Activated naive CD4-positive, alpha-beta T cell treated with anti-CD3 and anti-CD28 coated beads, Interleukin-2, amount 50 U/mL, for 24 hours (primary cell): Measurements from ENCODE around the gene CTSA.

ENCODE experiments used
- H3K27ac Mint-ChIP-seq: one replicate; pipeline ENCODE4 v1.8.0; 2021; ENCODE audit warnings: mild to moderate bottlenecking, mixed read lengths
- H3K27me3 Mint-ChIP-seq: one replicate; pipeline ENCODE4 v1.8.0; 2021; ENCODE audit warnings: mixed read lengths
- H3K36me3 Mint-ChIP-seq: one replicate; pipeline ENCODE4 v1.8.0; 2021; ENCODE audit warnings: mixed read lengths
- H3K4me1 Mint-ChIP-seq: one replicate; pipeline ENCODE4 v1.8.0; 2021; ENCODE audit warnings: mixed read lengths
- H3K4me3 Mint-ChIP-seq: one replicate; pipeline ENCODE4 v1.8.0; 2021; ENCODE audit warnings: mild to moderate bottlenecking, mixed read lengths
- H3K9me3 Mint-ChIP-seq: one replicate; pipeline ENCODE4 v1.8.0; 2021; ENCODE audit warnings: mixed read lengths

The CTSA gene

DNA sequence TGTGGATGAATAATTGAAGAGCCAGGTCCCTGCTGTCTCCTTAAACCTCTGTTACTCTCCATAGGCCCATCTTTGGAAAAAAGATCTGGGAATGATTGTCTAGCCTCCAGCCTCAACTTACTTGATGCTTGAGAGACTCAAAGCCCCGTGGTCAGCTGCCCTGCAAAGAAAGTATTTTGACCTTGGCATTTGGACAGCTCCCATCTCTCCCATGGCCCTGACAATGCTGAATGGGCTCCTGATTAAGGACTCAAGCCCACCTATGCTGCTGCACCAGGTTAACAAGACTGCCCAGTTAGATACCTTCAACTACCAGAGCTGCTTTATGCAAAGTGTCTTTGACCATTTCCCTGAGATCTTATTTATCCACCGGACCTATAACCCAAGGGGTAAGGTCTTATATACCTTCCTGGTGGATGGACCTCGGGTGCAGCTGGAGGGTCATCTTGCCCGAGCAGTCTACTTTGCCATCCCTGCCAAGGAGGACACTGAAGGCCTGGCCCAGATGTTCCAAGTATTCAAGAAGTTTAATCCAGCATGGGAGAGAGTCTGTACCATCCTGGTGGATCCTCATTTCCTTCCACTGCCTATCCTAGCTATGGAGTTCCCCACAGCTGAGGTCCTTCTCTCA lies 8.6 kb upstream of the CTSA start:
- H3K27ac Mint-ChIP-seq: peak overlapping the region; percentile 81
- peaks cover 12% of the 10 kb centered on the region for H3K36me3 Mint-ChIP-seq
- peaks cover 49% of the 10 kb centered on the region for H3K4me1 Mint-ChIP-seq
- H3K4me3 Mint-ChIP-seq: peak overlapping the region; percentile 84
- no peaks in the 10 kb centered on the region for H3K9me3 Mint-ChIP-seq
- H3K27me3 Mint-ChIP-seq: no peaks in the 10 kb centered on the region

DNA sequence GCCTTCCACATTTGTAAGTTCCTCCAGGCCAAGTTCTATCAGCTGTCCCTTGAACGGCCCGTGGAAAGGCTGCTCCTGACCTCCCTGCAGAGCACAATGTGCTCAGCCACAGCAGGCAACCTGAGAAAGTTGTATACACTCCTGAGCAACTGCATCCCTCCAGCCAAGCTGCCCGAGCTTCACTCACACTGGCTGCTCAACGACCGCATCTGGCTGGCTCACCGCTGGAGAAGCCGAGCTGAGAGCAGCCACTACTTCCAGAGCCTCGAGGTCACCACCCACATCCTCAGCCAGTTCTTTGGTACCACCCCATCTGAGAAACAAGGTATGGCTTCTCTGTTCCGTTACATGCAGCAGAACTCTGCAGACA lies 8.1 kb upstream of the CTSA start:
- no peaks in the 10 kb centered on the region for H3K9me3 Mint-ChIP-seq
- H3K36me3 Mint-ChIP-seq: peaks cover 14% of the 10 kb centered on the region
- peak overlapping the region; percentile 55 for H3K4me3 Mint-ChIP-seq
- peak overlapping the region; percentile 81 for H3K27ac Mint-ChIP-seq
- H3K4me1 Mint-ChIP-seq: peaks cover 51% of the 10 kb centered on the region
- no peaks in the 10 kb centered on the region for H3K27me3 Mint-ChIP-seq

DNA sequence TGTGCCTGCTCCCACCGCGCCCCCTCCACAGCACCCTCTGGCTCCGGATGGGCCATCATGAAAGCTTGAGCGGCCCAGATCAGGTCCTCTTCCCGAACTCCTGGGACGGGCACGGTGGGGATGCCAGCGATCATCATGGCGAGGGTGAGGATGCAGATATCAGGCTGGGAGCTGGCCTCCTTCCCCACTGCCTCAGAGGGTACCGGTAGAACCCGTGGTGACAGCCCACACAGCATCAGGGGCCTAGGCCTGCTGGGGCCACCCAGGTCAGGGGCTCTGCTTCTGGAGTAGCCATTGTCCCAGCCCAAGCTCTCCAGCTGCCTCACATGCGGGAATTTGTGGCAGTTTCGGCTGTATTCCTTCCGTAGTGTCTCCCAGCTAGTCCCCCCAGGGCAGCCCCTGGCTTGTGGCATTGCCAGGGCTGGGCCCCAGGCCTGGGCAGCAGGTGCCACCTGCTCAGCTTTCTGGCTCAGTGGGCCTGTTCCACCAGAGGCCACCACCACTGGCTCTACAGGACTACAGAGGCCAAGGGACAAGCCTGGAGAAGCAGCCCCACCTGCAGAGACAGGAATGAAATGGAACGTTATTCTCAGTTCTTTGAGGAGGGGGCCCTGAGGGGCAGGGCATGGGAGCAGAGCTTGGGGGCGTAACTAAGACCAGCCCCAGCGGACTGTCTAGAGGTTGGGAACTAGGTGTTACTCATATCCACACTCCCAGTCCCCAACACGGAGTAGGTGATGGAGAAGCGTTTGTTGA lies 4.4 kb upstream of the CTSA start:
- Mint-ChIP-seq H3K27ac (peak overlapping the region; percentile 59), H3K9me3 (no peaks in the 10 kb centered on the region), H3K36me3 (peaks cover 14% of the 10 kb centered on the region), H3K4me3 (no peak overlapping the region), H3K27me3 (no peaks in the 10 kb centered on the region), H3K4me1 (peaks cover 57% of the 10 kb centered on the region)

DNA sequence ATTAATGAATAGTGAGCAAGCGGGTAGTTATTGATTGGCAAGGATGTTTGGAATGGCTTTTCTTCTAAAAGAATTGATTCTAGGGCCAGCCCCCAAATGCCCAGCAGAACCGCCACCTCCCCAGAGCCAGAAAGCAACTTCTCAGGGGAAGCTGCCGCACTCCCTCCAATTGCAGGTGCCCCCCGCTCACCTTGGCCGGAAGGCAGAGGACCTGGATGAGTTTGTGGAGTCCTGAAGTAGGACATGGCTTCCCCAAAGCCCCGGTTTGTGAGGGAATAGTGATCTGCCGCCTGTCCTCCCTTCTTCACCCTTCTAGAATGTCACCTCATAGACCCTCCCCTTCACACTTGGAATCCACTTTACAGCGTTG lies 3.8 kb upstream of the CTSA start, which contains the start of gene SPATA25:
TSS of gene SPATA25 (minus strand) at position 277 of the 370 bp plus-strand sequence. CDS start at position 245, 32 bp downstream.
- H3K9me3 Mint-ChIP-seq: no peaks in the 10 kb centered on the region
- H3K27ac Mint-ChIP-seq: peak within 1 kb of the TSS; percentile 59
- peaks cover 11% of the 10 kb centered on the region for H3K36me3 Mint-ChIP-seq
- no peak within 1 kb of the TSS for H3K4me3 Mint-ChIP-seq
- H3K4me1 Mint-ChIP-seq: peaks cover 57% of the 10 kb centered on the region
- no peaks in the 10 kb centered on the region for H3K27me3 Mint-ChIP-seq

DNA sequence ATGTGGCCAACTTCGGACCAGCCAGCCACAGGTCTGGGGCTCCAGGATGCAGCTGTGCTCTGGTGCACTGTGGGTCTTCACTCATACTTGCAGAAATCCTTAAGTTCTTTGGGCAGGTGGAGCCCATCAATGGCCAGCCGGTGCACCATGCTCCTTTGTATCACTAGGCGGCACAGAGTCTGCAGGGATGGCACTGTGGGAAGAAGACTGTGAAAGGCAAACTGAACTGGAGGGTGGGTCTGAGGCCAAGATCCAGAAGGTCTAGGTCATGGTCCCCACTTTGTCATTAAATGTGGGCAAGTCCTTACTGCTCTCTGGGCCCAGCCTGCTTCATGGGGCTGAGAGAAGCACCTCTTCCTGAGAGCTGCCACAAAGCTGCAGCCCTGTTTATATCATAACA lies 2.5 kb upstream of the CTSA start:
- Mint-ChIP-seq H3K36me3 (peaks cover 6% of the 10 kb centered on the region), H3K4me3 (no peak overlapping the region), H3K27ac (peak overlapping the region; percentile 23), H3K4me1 (peaks cover 54% of the 10 kb centered on the region), H3K27me3 (no peaks in the 10 kb centered on the region), H3K9me3 (no peaks in the 10 kb centered on the region)

DNA sequence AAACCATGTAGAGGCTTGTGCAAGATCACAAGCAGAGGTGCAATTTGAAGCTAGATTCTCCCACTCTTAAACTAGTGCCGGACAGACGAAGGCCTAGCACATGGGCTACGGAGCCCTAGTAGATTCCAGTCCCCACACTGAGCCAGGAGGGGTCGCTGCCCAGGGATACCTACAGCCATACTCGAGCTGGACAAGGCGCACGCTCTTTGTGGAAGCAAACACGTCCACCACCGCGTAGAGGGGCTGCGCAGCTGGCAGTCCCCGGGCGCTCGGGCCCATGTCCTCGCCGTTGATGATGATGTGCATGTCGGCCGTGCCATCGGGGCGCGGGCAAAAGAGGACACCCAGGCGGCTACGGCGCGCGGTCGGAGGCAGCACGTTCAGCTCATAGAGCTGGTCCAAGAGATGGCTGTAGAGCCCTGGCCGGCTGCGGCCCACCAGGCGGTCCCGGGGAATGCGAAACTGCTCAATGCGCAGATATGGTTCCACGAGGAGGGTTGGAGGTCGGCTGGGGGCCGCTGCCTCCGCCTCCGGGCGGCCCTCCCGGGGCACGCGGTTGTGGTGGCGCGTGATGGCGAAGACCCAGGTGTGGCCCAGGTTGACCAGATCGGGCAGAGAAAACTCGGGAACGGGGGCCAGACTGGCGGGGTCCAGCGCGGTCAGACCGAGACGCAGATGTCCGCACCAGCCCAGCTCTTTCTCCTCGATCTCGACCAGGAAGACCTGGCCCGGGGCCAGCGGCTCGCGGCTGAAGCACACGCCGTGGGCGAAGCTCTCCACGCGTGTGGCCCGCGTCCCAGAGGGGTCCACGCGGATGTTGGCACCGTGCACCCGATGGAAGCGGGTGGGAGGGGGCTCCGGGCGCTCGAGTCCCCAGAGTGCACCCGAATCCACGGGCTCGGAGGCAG lies 804 bp upstream of the CTSA start:
- H3K9me3 Mint-ChIP-seq: no peaks in the 10 kb centered on the region
- peaks cover 47% of the 10 kb centered on the region for H3K4me1 Mint-ChIP-seq
- peaks cover 3% of the 10 kb centered on the region for H3K36me3 Mint-ChIP-seq
- peak overlapping the region; percentile 93 for H3K4me3 Mint-ChIP-seq
- H3K27me3 Mint-ChIP-seq: no peaks in the 10 kb centered on the region
- H3K27ac Mint-ChIP-seq: peak overlapping the region; percentile 95

DNA sequence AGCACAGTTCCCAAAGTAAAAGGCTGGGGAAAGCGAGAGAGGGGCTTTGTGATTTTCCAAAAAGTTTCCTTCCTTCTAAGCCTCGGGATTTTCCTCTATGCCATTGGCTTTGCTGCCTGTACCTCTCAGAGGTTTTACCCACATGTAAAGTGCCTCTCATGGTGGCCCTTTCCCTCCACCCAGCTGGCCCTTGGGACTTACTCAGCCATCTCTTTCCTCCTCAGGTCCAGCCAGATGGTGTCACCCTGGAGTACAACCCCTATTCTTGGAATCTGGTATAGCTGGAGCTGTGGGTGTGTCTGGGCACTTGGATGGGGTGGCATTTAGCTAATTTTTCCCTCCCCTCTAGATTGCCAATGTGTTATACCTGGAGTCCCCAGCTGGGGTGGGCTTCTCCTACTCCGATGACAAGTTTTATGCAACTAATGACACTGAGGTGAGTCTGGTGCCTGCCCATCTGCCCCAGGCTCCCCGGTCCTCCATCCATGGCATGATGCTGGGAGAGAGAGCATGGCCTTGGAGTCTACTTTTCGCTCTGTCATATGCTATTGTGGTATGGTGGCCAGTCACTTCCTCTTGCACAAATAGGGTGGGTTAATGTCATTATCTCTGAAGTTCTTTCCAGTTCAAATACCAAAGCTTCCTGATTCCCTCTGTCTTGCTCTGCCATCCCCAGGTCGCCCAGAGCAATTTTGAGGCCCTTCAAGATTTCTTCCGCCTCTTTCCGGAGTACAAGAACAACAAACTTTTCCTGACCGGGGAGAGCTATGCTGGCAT lies 1.1 kb downstream of the CTSA start:
- peak overlapping the region; percentile 93 for H3K4me3 Mint-ChIP-seq
- H3K4me1 Mint-ChIP-seq: peaks cover 40% of the 10 kb centered on the region
- peaks cover 3% of the 10 kb centered on the region for H3K36me3 Mint-ChIP-seq
- H3K27me3 Mint-ChIP-seq: no peaks in the 10 kb centered on the region
- H3K27ac Mint-ChIP-seq: peak overlapping the region; percentile 55
- H3K9me3 Mint-ChIP-seq: no peaks in the 10 kb centered on the region

DNA sequence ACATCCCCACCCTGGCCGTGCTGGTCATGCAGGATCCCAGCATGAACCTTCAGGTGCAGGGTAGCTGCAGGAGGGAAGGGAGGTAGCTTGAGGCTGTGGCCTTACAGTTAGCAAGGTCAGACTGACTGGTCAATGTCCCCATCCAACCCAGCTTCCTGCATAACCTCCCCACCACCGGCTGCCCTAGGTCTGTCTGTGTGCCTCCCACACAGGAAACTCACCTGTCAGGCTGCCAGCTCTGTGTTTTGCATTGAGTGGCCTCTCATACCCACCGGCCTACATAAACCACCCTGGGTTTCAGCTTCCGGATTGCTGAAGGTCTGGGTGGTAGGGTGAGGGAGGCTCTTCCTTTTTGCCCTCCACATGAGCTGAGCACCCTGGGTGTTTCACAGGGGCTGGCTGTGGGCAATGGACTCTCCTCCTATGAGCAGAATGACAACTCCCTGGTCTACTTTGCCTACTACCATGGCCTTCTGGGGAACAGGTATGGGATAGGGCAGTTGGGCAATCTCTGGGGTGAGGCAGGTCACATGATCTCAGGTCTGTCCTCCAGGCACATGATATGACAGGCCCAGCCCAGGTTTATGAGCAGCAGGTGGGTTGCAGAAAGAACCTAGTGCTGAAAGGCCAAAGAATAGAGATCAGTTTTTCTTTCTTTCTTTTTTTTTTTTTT lies 1.8 kb downstream of the CTSA start:
- Mint-ChIP-seq H3K27me3 (no peaks in the 10 kb centered on the region), H3K36me3 (no peaks in the 10 kb centered on the region), H3K27ac (no peak overlapping the region), H3K9me3 (no peaks in the 10 kb centered on the region), H3K4me1 (peaks cover 36% of the 10 kb centered on the region), H3K4me3 (peak overlapping the region; percentile 93)

DNA sequence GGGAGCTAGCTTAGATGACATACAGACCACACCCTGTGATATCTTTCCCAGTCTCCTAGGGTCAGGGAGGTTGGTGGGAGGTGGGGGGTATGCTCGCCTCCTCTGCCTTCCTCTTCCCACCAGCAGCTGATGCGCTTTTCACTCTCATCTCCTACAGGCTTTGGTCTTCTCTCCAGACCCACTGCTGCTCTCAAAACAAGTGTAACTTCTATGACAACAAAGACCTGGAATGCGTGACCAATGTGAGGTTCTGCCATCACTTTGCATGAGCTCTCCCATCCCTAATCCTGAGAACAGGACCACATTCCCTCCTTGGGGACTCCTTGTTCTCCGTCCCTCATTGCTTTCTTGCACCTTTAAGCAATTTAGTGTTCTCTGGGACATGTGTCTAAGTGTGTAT lies 2.7 kb downstream of the CTSA start:
- Mint-ChIP-seq H3K36me3 (no peaks in the 10 kb centered on the region), H3K27ac (no peak overlapping the region), H3K4me1 (peaks cover 35% of the 10 kb centered on the region), H3K4me3 (no peak overlapping the region), H3K27me3 (no peaks in the 10 kb centered on the region), H3K9me3 (no peaks in the 10 kb centered on the region)

DNA sequence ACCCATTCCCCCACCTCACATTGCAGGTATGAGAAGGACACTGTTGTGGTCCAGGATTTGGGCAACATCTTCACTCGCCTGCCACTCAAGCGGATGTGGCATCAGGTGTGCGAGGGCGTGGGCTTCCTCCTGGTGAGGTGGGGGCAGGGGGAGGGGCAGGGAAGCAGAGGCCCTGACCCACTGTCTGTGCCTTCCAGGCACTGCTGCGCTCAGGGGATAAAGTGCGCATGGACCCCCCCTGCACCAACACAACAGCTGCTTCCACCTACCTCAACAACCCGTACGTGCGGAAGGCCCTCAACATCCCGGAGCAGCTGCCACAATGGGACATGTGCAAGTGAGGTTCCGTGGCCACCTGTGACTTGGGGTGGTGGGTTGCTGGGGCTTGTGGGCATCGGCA lies 3.7 kb downstream of the CTSA start:
- Mint-ChIP-seq H3K27me3 (no peaks in the 10 kb centered on the region), H3K9me3 (no peaks in the 10 kb centered on the region), H3K4me3 (no peak overlapping the region), H3K36me3 (no peaks in the 10 kb centered on the region), H3K4me1 (peaks cover 26% of the 10 kb centered on the region), H3K27ac (no peak overlapping the region)

DNA sequence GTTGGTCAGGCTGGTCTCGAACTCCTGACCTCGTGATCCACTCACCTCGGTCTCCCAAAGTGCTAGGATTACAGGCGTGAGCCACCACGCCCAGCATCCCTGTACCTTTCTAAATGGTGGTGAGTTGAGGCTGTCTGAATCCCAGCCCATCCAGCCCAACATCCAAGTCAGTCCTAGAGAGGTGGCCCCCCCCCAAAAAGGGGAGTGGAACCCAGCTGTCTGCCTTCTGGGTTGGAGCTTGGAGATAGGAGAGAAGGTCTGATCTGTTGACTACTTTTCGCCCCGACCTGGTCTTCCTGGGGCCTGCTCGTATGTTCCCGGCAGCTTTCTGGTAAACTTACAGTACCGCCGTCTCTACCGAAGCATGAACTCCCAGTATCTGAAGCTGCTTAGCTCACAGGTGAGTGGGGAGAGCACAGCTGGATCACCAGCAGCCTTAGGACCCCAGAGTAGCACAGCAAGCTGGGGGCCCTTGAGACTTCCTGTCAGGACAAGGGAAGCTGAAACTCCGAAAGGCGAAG lies 5.6 kb downstream of the CTSA start:
- no peak overlapping the region for H3K27ac Mint-ChIP-seq
- H3K36me3 Mint-ChIP-seq: no peaks in the 10 kb centered on the region
- H3K27me3 Mint-ChIP-seq: no peaks in the 10 kb centered on the region
- no peak overlapping the region for H3K4me3 Mint-ChIP-seq
- H3K9me3 Mint-ChIP-seq: no peaks in the 10 kb centered on the region
- H3K4me1 Mint-ChIP-seq: peaks cover 20% of the 10 kb centered on the region

DNA sequence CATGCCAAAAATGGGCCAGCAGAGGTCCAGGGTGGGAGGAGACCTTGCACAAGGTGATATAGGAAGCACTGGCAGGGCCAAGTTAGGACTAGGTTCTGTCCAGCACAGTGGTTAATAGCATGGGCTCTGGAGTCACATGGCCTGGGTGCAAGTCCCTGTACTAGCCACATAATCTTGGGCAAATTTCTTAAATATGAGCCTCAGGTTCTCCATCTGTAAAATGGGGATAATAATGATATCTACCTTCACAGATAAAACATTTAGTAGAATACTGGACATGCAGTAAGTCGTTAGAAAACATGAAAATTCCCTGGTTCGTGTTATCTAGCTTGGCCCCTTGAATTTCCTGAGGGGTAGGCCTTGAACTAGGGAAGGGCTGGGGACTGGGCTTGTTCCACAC lies 6.2 kb downstream of the CTSA start:
- Mint-ChIP-seq H3K27me3 (no peaks in the 10 kb centered on the region), H3K27ac (no peak overlapping the region), H3K36me3 (no peaks in the 10 kb centered on the region)

DNA sequence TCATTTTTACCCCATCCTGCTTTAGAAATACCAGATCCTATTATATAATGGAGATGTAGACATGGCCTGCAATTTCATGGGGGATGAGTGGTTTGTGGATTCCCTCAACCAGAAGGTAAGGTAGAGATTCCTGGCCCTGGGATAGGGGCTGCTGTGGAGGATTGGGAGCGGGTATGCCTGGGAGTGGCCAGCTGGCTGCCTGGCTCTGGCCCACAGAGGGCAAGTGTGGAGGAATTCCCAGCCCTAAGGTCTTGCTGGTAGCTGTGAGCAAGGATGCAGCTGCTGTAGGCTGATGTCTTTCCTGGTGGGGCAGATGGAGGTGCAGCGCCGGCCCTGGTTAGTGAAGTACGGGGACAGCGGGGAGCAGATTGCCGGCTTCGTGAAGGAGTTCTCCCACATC lies 6.6 kb downstream of the CTSA start:
- H3K27ac Mint-ChIP-seq: no peak overlapping the region
- H3K4me3 Mint-ChIP-seq: no peak overlapping the region
- H3K27me3 Mint-ChIP-seq: no peaks in the 10 kb centered on the region
- no peaks in the 10 kb centered on the region for H3K36me3 Mint-ChIP-seq
- no peaks in the 10 kb centered on the region for H3K9me3 Mint-ChIP-seq
- peaks cover 12% of the 10 kb centered on the region for H3K4me1 Mint-ChIP-seq

More for the DNA sequence above, 6.2 kb downstream of the CTSA start:
- Mint-ChIP-seq H3K4me3 (no peak overlapping the region), H3K4me1 (peaks cover 16% of the 10 kb centered on the region), H3K9me3 (no peaks in the 10 kb centered on the region)

DNA sequence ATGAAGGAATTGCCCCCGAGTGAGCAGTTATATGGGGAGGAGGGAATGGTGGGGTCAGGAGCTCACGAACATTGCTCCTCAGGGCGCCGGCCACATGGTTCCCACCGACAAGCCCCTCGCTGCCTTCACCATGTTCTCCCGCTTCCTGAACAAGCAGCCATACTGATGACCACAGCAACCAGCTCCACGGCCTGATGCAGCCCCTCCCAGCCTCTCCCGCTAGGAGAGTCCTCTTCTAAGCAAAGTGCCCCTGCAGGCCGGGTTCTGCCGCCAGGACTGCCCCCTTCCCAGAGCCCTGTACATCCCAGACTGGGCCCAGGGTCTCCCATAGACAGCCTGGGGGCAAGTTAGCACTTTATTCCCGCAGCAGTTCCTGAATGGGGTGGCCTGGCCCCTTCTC lies 7.2 kb downstream of the CTSA start:
- Mint-ChIP-seq H3K4me3 (no peak overlapping the region), H3K4me1 (peaks cover 6% of the 10 kb centered on the region), H3K27me3 (no peaks in the 10 kb centered on the region), H3K9me3 (no peaks in the 10 kb centered on the region), H3K36me3 (no peaks in the 10 kb centered on the region), H3K27ac (no peak overlapping the region)
